ENCODE measurements around the gene MGAT3.

GRCh38 chr22:39433476-39434242 is 23.2 kb upstream of the MGAT3 start:
- no peak for TF ChIP-seq CTCF (IDR thresholded peaks at IDR 0.05; ENCODE audit: control extremely low read depth in 1 of 3, insufficient read depth in 1 of 3, low read depth in 1 of 3, low read length in 3 of 3)
- TF ChIP-seq ATF2 (IDR thresholded peaks at IDR 0.05; ENCODE audit: low read length) = no peak
- no peak for TF ChIP-seq SIRT6 (IDR thresholded peaks at IDR 0.05; ENCODE audit: low read length)
- TF ChIP-seq SIN3A (conservative IDR thresholded peaks at IDR 0.05 in 1 of 2, IDR thresholded peaks at IDR 0.05 in 1 of 2; ENCODE audit: low read depth in 1 of 2, low read length in 2 of 2) = no peak
- no peak for TF ChIP-seq RFX5 (IDR thresholded peaks at IDR 0.05; ENCODE audit: borderline replicate concordance, low read depth, low read length)
- TF ChIP-seq GABPA (IDR thresholded peaks at IDR 0.05; ENCODE audit: borderline replicate concordance, insufficient read depth, low read length) = no peak
- no peak for TF ChIP-seq POLR2A (IDR thresholded peaks at IDR 0.05; ENCODE audit: control extremely low read depth in 1 of 2, low read depth in 2 of 2, low read length in 2 of 2)

All from H1 (cell line).